Measurements from ENCODE around the gene IER3IP1. TPM values are rescaled to one million over a fixed set of nuclear protein-coding genes. Genes with fewer than 3 reads are reported as not detected.

IER3IP1 gene
- total RNA-seq (2021) (16.6 and 17.7 TPM in 2 replicates), Bru-seq, nascent RNA (percentile 89 among the genes with signal in this experiment), BruChase-seq, experiment 1, labeled RNA remaining after a 2-hour chase (percentile 97 among the genes with signal in this experiment), BruChase-seq, experiment 2, labeled RNA remaining after a 6-hour chase (percentile 98 among the genes with signal in this experiment)
- long read RNA-seq, transcript IER3IP1-201 (3 exons, 3,689 nt) = major isoform, 191 of 191 reads
- long read RNA-seq, partial matches to known transcripts = 0 of 191 reads
- long read RNA-seq, other reads (novel, unspliced or antisense) = 0 of 191 reads

- peak within 1 kb of the TSS; percentile 92 for H3K27ac ChIP-seq (ENCODE audit: low read depth, low read length, poor library complexity, severe bottlenecking)
- POLR2A ChIA-PET (ENCODE audit: low non-redundant PET) = no interaction called here
- peak; percentile 95 for DNase-seq (ENCODE audit: low spot score)
Measured at GRCh38 chr18:47175898-47176575, at the start of gene IER3IP1. IER3IP1 (minus strand) TSS chr18:47176364; CDS start chr18:47176277, 87 bp downstream.

GRCh38 chr18:47215554-47216138 lies 39.5 kb upstream of the IER3IP1 start:
- intact Hi-C loops (cut with micrococcal nuclease; ENCODE audit: unreplicated experiment) = loop anchor here (1.0 kb wide), 2 partner anchors 534 to 538 kb away; no protein-coding TSS in a partner anchor
- Histone ChIP-seq H3K4me3 (ENCODE audit: low read depth, low read length, poor library complexity, severe bottlenecking) (no peak overlapping the region), H3K27me3 (replicated peaks; ENCODE audit: insufficient read depth, low read depth, low read length, poor library complexity) (peaks cover 97% of the 10 kb centered on the region), H3K9me3 (ENCODE audit: low read depth, low read length, poor library complexity, severe bottlenecking) (no peaks in the 10 kb centered on the region), H3K36me3 (ENCODE audit: insufficient read depth, low read length, poor library complexity, severe bottlenecking) (no peaks in the 10 kb centered on the region), H3K27ac (ENCODE audit: low read depth, low read length, poor library complexity, severe bottlenecking) (no peak overlapping the region), H3K4me1 (ENCODE audit: insufficient read depth, low read length, poor library complexity, severe bottlenecking) (no peaks in the 10 kb centered on the region)
- TF ChIP-seq EZH2 (IDR thresholded peaks at IDR 0.05; ENCODE audit: borderline replicate concordance, low read depth, low read length, poor library complexity, severe bottlenecking) (no peak), CTCF (conservative IDR thresholded peaks at IDR 0.05; ENCODE audit: low read depth, low read length) (peak; percentile 76)
- CTCF ChIA-PET = interaction anchor here (1.2 to 1.8 kb wide), 2 partner anchors 533 to 539 kb away, joined by 9 to 11 read pairs; no protein-coding TSS in a partner anchor
- POLR2A ChIA-PET (ENCODE audit: low non-redundant PET) = no interaction called here
- no TSS peak for BruUV-seq (replicated peaks)
- peak; percentile 53 for DNase-seq (ENCODE audit: low spot score)

More at GRCh38 chr18:47175898-47176575, at the start of gene IER3IP1:
- Histone ChIP-seq H3K36me3 (ENCODE audit: insufficient read depth, low read length, poor library complexity, severe bottlenecking) (no peaks in the 10 kb centered on the region), H3K27me3 (replicated peaks; ENCODE audit: insufficient read depth, low read depth, low read length, poor library complexity) (no peaks in the 10 kb centered on the region), H3K4me1 (ENCODE audit: insufficient read depth, low read length, poor library complexity, severe bottlenecking) (no peaks in the 10 kb centered on the region), H3K4me3 (ENCODE audit: low read depth, low read length, poor library complexity, severe bottlenecking) (peak within 1 kb of the TSS; percentile 92), H3K9me3 (ENCODE audit: low read depth, low read length, poor library complexity, severe bottlenecking) (no peaks in the 10 kb centered on the region)
- BruUV-seq (replicated peaks) = no TSS peak
- CTCF ChIA-PET = no interaction called here
- TF ChIP-seq CTCF (conservative IDR thresholded peaks at IDR 0.05; ENCODE audit: low read depth, low read length) (peak; percentile 28; the same call in 1 of the 2 replicates), EZH2 (IDR thresholded peaks at IDR 0.05; ENCODE audit: borderline replicate concordance, low read depth, low read length, poor library complexity, severe bottlenecking) (no peak)
- intact Hi-C loops (cut with micrococcal nuclease; ENCODE audit: unreplicated experiment) = no loop called here

- ChIA-PET CTCF (no interaction called here), POLR2A (ENCODE audit: low non-redundant PET) (no interaction called here)
- peaks cover 96% of the 10 kb centered on the region for H3K27me3 ChIP-seq (replicated peaks; ENCODE audit: insufficient read depth, low read depth, low read length, poor library complexity)
- BruUV-seq (replicated peaks) = no TSS peak
- no peaks in the 10 kb centered on the region for H3K36me3 ChIP-seq (ENCODE audit: insufficient read depth, low read length, poor library complexity, severe bottlenecking)
- intact Hi-C loops (cut with micrococcal nuclease; ENCODE audit: unreplicated experiment) = loop anchor here (5.0 kb wide), 1 partner anchor 157 kb away; no protein-coding TSS in a partner anchor
- no peak overlapping the region for H3K27ac ChIP-seq (ENCODE audit: low read depth, low read length, poor library complexity, severe bottlenecking)
- DNase-seq (ENCODE audit: low spot score) = no peak
- H3K4me1 ChIP-seq (ENCODE audit: insufficient read depth, low read length, poor library complexity, severe bottlenecking) = no peaks in the 10 kb centered on the region
- TF ChIP-seq CTCF (conservative IDR thresholded peaks at IDR 0.05; ENCODE audit: low read depth, low read length) (no peak), EZH2 (IDR thresholded peaks at IDR 0.05; ENCODE audit: borderline replicate concordance, low read depth, low read length, poor library complexity, severe bottlenecking) (no peak)
- H3K4me3 ChIP-seq (ENCODE audit: low read depth, low read length, poor library complexity, severe bottlenecking) = no peak overlapping the region
- H3K9me3 ChIP-seq (ENCODE audit: low read depth, low read length, poor library complexity, severe bottlenecking) = no peaks in the 10 kb centered on the region
Measured at GRCh38 chr18:47209171-47209570, 33.0 kb upstream of the IER3IP1 start.

All from A673 (cell line).